OCI-LY1 (cell line): Measurements from ENCODE around the gene CLDN5.

Experiments used
- H2AFZ ChIP-seq: fragments of 200-600 bp; sonication (generic), shearing (Covaris generic); 2 replicates; pipeline ENCODE4 v1.6.0; 2014; ENCODE audit warnings: antibody characterized with exemption, mild to moderate bottlenecking, low read length
- H3F3A ChIP-seq: fragments of 200-600 bp; sonication (generic), shearing (Covaris generic); 2 replicates; pipeline ENCODE4 v1.6.0; 2014; ENCODE audit warnings: mild to moderate bottlenecking, antibody characterized with exemption, low read length, moderate library complexity; ENCODE audit not compliant: insufficient read depth
- H3K27ac ChIP-seq: fragments of 200-600 bp; sonication (generic); 2 replicates; pipeline ENCODE4 v1.5.1; 2014; ENCODE audit warnings: low read length, mixed run types, mild to moderate bottlenecking, low read depth; ENCODE audit not compliant: poor library complexity, severe bottlenecking
- H3K27me3 ChIP-seq: fragments of 200-600 bp; sonication (generic); 2 replicates; pipeline ENCODE4 v1.6.0; 2014; ENCODE audit warnings: antibody characterized with exemption, mild to moderate bottlenecking, low read length, moderate library complexity; ENCODE audit not compliant: insufficient read depth
- H3K36me3 ChIP-seq: fragments of 200-600 bp; sonication (generic); 2 replicates; pipeline ENCODE4 v1.6.1; 2014; ENCODE audit warnings: mild to moderate bottlenecking, antibody characterized with exemption, low read length, moderate library complexity, mixed read lengths; ENCODE audit not compliant: insufficient read depth
- H3K4me1 ChIP-seq: fragments of 200-600 bp; sonication (generic); 2 replicates; pipeline ENCODE4 v1.5.1; 2014; ENCODE audit warnings: mild to moderate bottlenecking, low read length, moderate library complexity; ENCODE audit not compliant: insufficient read depth, severe bottlenecking
- H3K4me2 ChIP-seq: fragments of 200-600 bp; sonication (generic), shearing (Covaris generic); 2 replicates; pipeline ENCODE4 v1.6.1; 2014; ENCODE audit warnings: low read length
- H3K4me3 ChIP-seq: fragments of 200-600 bp; sonication (generic); 2 replicates; pipeline ENCODE4 v1.5.1; 2014; ENCODE audit warnings: low read length, low read depth, mild to moderate bottlenecking, mixed read lengths; ENCODE audit not compliant: poor library complexity, severe bottlenecking
- H3K79me2 ChIP-seq: fragments of 200-600 bp; shearing (Covaris generic); 2 replicates; pipeline ENCODE4 v1.6.1; 2016; ENCODE audit warnings: mixed run types, low read length, mixed read lengths; ENCODE audit not compliant: insufficient read depth
- H3K9ac ChIP-seq: fragments of 200-600 bp; sonication (generic), shearing (Covaris generic); 2 replicates; pipeline ENCODE4 v1.6.1; 2014; ENCODE audit warnings: mild to moderate bottlenecking, low read length, mixed read lengths
- H3K9me2 ChIP-seq: fragments of 200-600 bp; sonication (generic), shearing (Covaris generic); 2 replicates; pipeline ENCODE4 v1.6.1; 2014; ENCODE audit warnings: low read depth, mild to moderate bottlenecking, low read length, mixed read lengths
- H3K9me3 ChIP-seq: fragments of 200-600 bp; shearing (Covaris generic); 2 replicates; pipeline ENCODE4 v1.6.1; 2014; ENCODE audit warnings: low read length, mixed read lengths
- H4K20me1 ChIP-seq: fragments of 200-600 bp; sonication (generic), shearing (Covaris generic); 2 replicates; pipeline ENCODE4 v1.6.0; 2016; ENCODE audit warnings: mild to moderate bottlenecking, low read length; ENCODE audit not compliant: insufficient read depth
- EZH2 ChIP-seq: fragments of 200-600 bp; sonication (generic), shearing (Covaris generic); IDR thresholded peaks from 2 replicates; pipeline ENCODE4 v1.8.0; 2017; ENCODE audit warnings: borderline replicate concordance, mixed run types, mild to moderate bottlenecking, antibody characterized with exemption, low read length, moderate library complexity, mixed read lengths
- TF ChIP-seq, protein P1 (sequence below): fragments of 200-600 bp; sonication (generic), shearing (Covaris generic); IDR thresholded peaks from 2 replicates; pipeline ENCODE4 v1.5.1; 2017; ENCODE audit warnings: mild to moderate bottlenecking, antibody characterized with exemption, low read length, moderate library complexity, mixed read lengths

The CLDN5 gene

GRCh38 chr22:19508024-19508776, 16.0 kb downstream of the CLDN5 start:
- Histone ChIP-seq H3K4me3 (no peak overlapping the region), H3K9me3 (no peaks in the 10 kb centered on the region), H3K4me1 (no peaks in the 10 kb centered on the region), H3K9ac (no peak overlapping the region), H3K27ac (no peak overlapping the region), H3K36me3 (peaks cover 67% of the 10 kb centered on the region), H3F3A (no peaks in the 10 kb centered on the region), H4K20me1 (no peaks in the 10 kb centered on the region), H2AFZ (no peak overlapping the region), H3K9me2 (no peaks in the 10 kb centered on the region), H3K27me3 (no peaks in the 10 kb centered on the region), H3K4me2 (no peak overlapping the region), H3K79me2 (no peaks in the 10 kb centered on the region)
- TF ChIP-seq, protein P1, sequence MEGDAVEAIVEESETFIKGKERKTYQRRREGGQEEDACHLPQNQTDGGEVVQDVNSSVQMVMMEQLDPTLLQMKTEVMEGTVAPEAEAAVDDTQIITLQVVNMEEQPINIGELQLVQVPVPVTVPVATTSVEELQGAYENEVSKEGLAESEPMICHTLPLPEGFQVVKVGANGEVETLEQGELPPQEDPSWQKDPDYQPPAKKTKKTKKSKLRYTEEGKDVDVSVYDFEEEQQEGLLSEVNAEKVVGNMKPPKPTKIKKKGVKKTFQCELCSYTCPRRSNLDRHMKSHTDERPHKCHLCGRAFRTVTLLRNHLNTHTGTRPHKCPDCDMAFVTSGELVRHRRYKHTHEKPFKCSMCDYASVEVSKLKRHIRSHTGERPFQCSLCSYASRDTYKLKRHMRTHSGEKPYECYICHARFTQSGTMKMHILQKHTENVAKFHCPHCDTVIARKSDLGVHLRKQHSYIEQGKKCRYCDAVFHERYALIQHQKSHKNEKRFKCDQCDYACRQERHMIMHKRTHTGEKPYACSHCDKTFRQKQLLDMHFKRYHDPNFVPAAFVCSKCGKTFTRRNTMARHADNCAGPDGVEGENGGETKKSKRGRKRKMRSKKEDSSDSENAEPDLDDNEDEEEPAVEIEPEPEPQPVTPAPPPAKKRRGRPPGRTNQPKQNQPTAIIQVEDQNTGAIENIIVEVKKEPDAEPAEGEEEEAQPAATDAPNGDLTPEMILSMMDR, result no peak
- no peak for TF ChIP-seq EZH2

GRCh38 chr22:19507534-19507861, 16.7 kb downstream of the CLDN5 start:
- H3K4me3 ChIP-seq, result no peak overlapping the region
- H3K4me2 ChIP-seq, result no peak overlapping the region
- no peak for TF ChIP-seq EZH2
- TF ChIP-seq, protein P1, result no peak
- H3K36me3 ChIP-seq, result peaks cover 61% of the 10 kb centered on the region
- no peak overlapping the region for H3K27ac ChIP-seq
- no peaks in the 10 kb centered on the region for H3K27me3 ChIP-seq
- no peak overlapping the region for H3K9ac ChIP-seq
- no peaks in the 10 kb centered on the region for H3K79me2 ChIP-seq
- no peaks in the 10 kb centered on the region for H3K9me2 ChIP-seq
- no peaks in the 10 kb centered on the region for H3K9me3 ChIP-seq
- no peaks in the 10 kb centered on the region for H4K20me1 ChIP-seq
- no peak overlapping the region for H2AFZ ChIP-seq
- no peaks in the 10 kb centered on the region for H3K4me1 ChIP-seq
- no peaks in the 10 kb centered on the region for H3F3A ChIP-seq

DNA sequence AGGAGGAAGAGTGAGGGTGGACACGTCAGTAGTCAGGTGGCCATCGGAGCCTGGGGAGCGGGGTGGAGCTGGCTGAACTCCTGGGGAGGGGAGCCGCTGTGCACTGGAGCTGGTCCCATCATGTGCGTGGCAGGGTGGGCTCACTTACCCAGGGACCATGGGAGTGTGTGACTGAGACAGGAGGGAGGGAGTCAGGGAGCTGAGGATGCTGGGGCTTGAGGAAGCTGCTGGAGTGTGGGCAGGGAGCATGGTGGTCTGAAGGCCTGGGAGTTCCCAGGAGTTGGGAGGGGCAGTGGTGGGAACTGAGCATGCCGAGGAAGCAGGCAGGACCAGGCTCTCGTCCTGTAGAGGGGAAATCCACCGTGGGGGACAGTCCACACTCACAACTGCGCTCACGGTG, 18.0 kb downstream of the CLDN5 start:
- no peaks in the 10 kb centered on the region for H3K4me1 ChIP-seq
- no peak overlapping the region for H3K4me2 ChIP-seq
- TF ChIP-seq EZH2, result no peak
- TF ChIP-seq, protein P1, result no peak
- no peaks in the 10 kb centered on the region for H3F3A ChIP-seq
- H4K20me1 ChIP-seq, result no peaks in the 10 kb centered on the region
- no peaks in the 10 kb centered on the region for H3K79me2 ChIP-seq
- no peaks in the 10 kb centered on the region for H3K9me2 ChIP-seq
- H3K4me3 ChIP-seq, result no peak overlapping the region
- H3K9ac ChIP-seq, result no peak overlapping the region
- H3K27me3 ChIP-seq, result no peaks in the 10 kb centered on the region
- H3K9me3 ChIP-seq, result no peaks in the 10 kb centered on the region
- peaks cover 48% of the 10 kb centered on the region for H3K36me3 ChIP-seq
- H2AFZ ChIP-seq, result no peak overlapping the region
- no peak overlapping the region for H3K27ac ChIP-seq
